K562 (cell line): ENCODE results near the gene FAAH. TPM values are rescaled to one million over a fixed set of nuclear protein-coding genes. Genes with fewer than 3 reads are reported as not detected.
A peak's percentile ranks its signal among the peaks of the same experiment; 100 is the strongest.
"Not testable (repeated sequence)": the region's sequence is repeated elsewhere in the genome, so short reads cannot be mapped to it uniquely, and the experiment has no call there.

Experiments
- ATAC-seq: fragments of 200-7000 bp; cut with Tn5 transposase; 3 replicates; pipeline ENCODE4 v1.9.1; 2020; ENCODE audit warnings: moderate library complexity
- BruUV-seq: library from RNA; stranded (reverse); fragments of 400-500 nt; replicated peaks from 2 replicates; lab custom pipeline; 2021; lab: Mats Ljungman, UMichigan
- CTCF ChIA-PET: fragments of 300-600 bp; formaldehyde crosslinking; extraction: SDS; loops from one replicate; lab custom pipeline; 2021; ENCODE audit warnings: low intra/inter-chr PET ratio; lab: Yijun Ruan, JAX
- POLR2A ChIA-PET: fragments of 300-600, 350-650 bp; sonication (Branson Sonifier 250); formaldehyde crosslinking; extraction: SDS; loops from one replicate; lab custom pipeline; 2021; ENCODE audit warnings: antibody characterized with exemption, inconsistent platforms; lab: Yijun Ruan, JAX
- DNase-seq, 4 experiments: peaks; one replicate each; pipeline versions ENCODE4 v3.0.0 to v3.0.0-alpha.2; 2011 to 2018; ENCODE audit warnings: low spot score in 3 of 4, mixed read lengths in 3 of 4; ENCODE audit errors: extremely low read depth in 1 of 4
- FAIRE-seq: peaks from 2 replicates; lab custom pipeline; 2011; peaks lifted over from hg19 to GRCh38; lab: Jason Lieb, UNC
- H2AFZ ChIP-seq: 2 replicates; pipeline ENCODE4 v1.6.0; 2011; ENCODE audit warnings: low read depth, low read length, control low read depth, inconsistent platforms
- H3K27ac ChIP-seq: fragments of 200-600 bp; 3 replicates; pipeline ENCODE4 v1.8.0; 2011; ENCODE audit warnings: low read depth, mild to moderate bottlenecking, control low read depth, inconsistent platforms, low read length, moderate library complexity, mixed read lengths; ENCODE audit errors: extremely low read depth
- H3K27me3 ChIP-seq, 2 experiments: fragments of 300-600 bp in 1 of 2; 2 replicates in 1 of 2; 3 replicates in 1 of 2; pipeline versions ENCODE4 v1.6.0 to v1.8.0; 2011; ENCODE audit warnings: inconsistent platforms in 2 of 2, low read length in 2 of 2, mild to moderate bottlenecking in 1 of 2, mixed read lengths in 1 of 2, moderate library complexity in 1 of 2; ENCODE audit not compliant: control insufficient read depth in 2 of 2, insufficient read depth in 2 of 2
- H3K36me3 ChIP-seq: fragments of 300-600 bp; 3 replicates; pipeline ENCODE4 v1.8.0; 2011; ENCODE audit warnings: mild to moderate bottlenecking, low read length, inconsistent platforms; ENCODE audit not compliant: control insufficient read depth, insufficient read depth
- H3K4me1 ChIP-seq, 2 experiments: fragments of 200-600 bp in 1 of 2; replicated peaks in 1 of 2; 2 replicates in 1 of 2; 3 replicates in 1 of 2; pipeline versions ENCODE4 v1.5.1 to v1.8.0; 2011; ENCODE audit warnings: inconsistent platforms in 2 of 2, low read length in 2 of 2, mild to moderate bottlenecking in 1 of 2, mixed read lengths in 1 of 2, moderate library complexity in 1 of 2; ENCODE audit not compliant: control insufficient read depth in 2 of 2, insufficient read depth in 2 of 2
- H3K4me2 ChIP-seq: 2 replicates; pipeline ENCODE4 v1.6.1; 2011; ENCODE audit warnings: low read length, control low read depth, inconsistent platforms, mixed read lengths; ENCODE audit not compliant: insufficient read depth
- H3K4me3 ChIP-seq: fragments of 200-600 bp; sonication (generic), shearing (Covaris generic); 2 replicates; pipeline ENCODE4 v1.5.1; 2016; ENCODE audit warnings: control low read depth, inconsistent platforms
- H3K79me2 ChIP-seq: fragments of 200-600 bp; 3 replicates; pipeline ENCODE4 v1.8.0; 2011; ENCODE audit warnings: low read length, inconsistent platforms; ENCODE audit not compliant: control insufficient read depth, insufficient read depth
- H3K9ac ChIP-seq, 2 experiments: 2 replicates each; pipeline versions ENCODE4 v1.6.0 to v1.6.1; 2011; ENCODE audit warnings: low read depth in 2 of 2, low read length in 2 of 2, control low read depth in 1 of 2, inconsistent platforms in 1 of 2, mild to moderate bottlenecking in 1 of 2, mixed read lengths in 1 of 2; ENCODE audit not compliant: insufficient read depth in 1 of 2
- H3K9me1 ChIP-seq: one replicate; pipeline ENCODE4 v1.6.0; 2011; ENCODE audit warnings: inconsistent platforms, mild to moderate bottlenecking, low read length, moderate library complexity; ENCODE audit not compliant: control insufficient read depth, insufficient read depth
- H3K9me3 ChIP-seq: replicated peaks from 2 replicates; pipeline ENCODE4 v1.5.1; 2011; ENCODE audit warnings: low read depth, low read length, inconsistent platforms; ENCODE audit not compliant: control insufficient read depth, insufficient read depth
- H4K20me1 ChIP-seq: replicated peaks from 2 replicates; pipeline ENCODE4 v1.6.1; 2011; ENCODE audit warnings: low read length, inconsistent platforms, mixed read lengths; ENCODE audit not compliant: control insufficient read depth, insufficient read depth
- HBP1 ChIP-seq: fragments of 450-650 bp; formaldehyde crosslinking; IDR thresholded peaks from 2 replicates; pipeline ENCODE4 v1.4.0; 2022; ENCODE audit warnings: missing genetic modification characterization
- HNRNPUL1 ChIP-seq: fragments of 200-400 bp; formaldehyde crosslinking; IDR thresholded peaks from 2 replicates; pipeline ENCODE4 v1.6.1; 2017; ENCODE audit warnings: low read length
- MEIS2 ChIP-seq: fragments of 450-650 bp; IDR thresholded peaks from 2 replicates; pipeline ENCODE4 v1.6.1; 2014; ENCODE audit warnings: mild to moderate bottlenecking; ENCODE audit not compliant: partially characterized antibody
- POLR2A ChIP-seq: fragments of 450-650 bp; conservative IDR thresholded peaks from 2 replicates; pipeline ENCODE4 v1.6.1; 2016
- SUPT5H ChIP-seq: fragments of 450-650 bp; IDR thresholded peaks from 2 replicates; pipeline ENCODE4 v1.6.1; 2016
- ZNF512 ChIP-seq: IDR thresholded peaks from 2 replicates; pipeline ENCODE4 v1.6.1; 2016; ENCODE audit warnings: missing genetic modification characterization, missing compliant biosample characterization
- WGBS: fragments of 100-300 bp; shearing (Covaris generic); methylation state at CpG from one replicate; pipeline ENCODE4 v1.1.6; 2016; ENCODE audit warnings: low coverage, mixed read lengths; ENCODE audit not compliant: insufficient coverage; ENCODE audit errors: missing lambda C conversion rate; 5-methylcytosine and 5-hydroxymethylcytosine counted together
- in situ Hi-C: fragments of 300-500 bp; cut with MboI; formaldehyde crosslinking; loops from 4 replicates; pipeline ENCODE4 v1.15.0; 2018; ENCODE audit warnings: inconsistent platforms, mixed read lengths
- intact Hi-C: fragments of 100-400 bp; cut with micrococcal nuclease; formaldehyde crosslinking; loops from 2 replicates; pipeline ENCODE4 v1.14.2; 2022
- polyA plus RNA-seq, 8 experiments: library from polyadenylated mRNA; depleted of rRNA in 4 of 8; stranded (reverse) in 5 of 8; unstranded in 3 of 8; fragments of >200 nt; fragmentation: Nextera tagmentation in 2 of 8; fragmentation: Illumina TruSeq in 1 of 8; extraction: Ambion mirVana in 2 of 8; extraction: Trizol in 1 of 8; gene quantifications; 2 replicates each; pipeline versions ENCODE4 v1.2.1 to v1.2.3, GENCODE V29; 2011 to 2014; ENCODE audit warnings: inconsistent platforms in 1 of 8, missing spikeins in 1 of 8
- total RNA-seq, 7 experiments: library from RNA; depleted of rRNA in 6 of 7; stranded (reverse); fragments of >200 nt in 6 of 7; fragmentation: Illumina TruSeq in 2 of 7; extraction: Trizol in 2 of 7; gene quantifications; 2 replicates each; pipeline versions ENCODE4 v1.2.1 to v1.2.3, GENCODE V29; 2011 to 2021; ENCODE audit warnings: low replicate concordance in 1 of 7

The FAAH gene
- total and polyA plus RNA-seq, 9 of the 15 experiments (the other 6 are each of a cell fraction or from before 2014, with no cell fraction given): 0.06 to 1.1 (median 0.32) TPM

GRCh38 chr1:46352363-46352762, 41.8 kb upstream of the FAAH start:
- FAIRE-seq (no peak), ATAC-seq (no peak), DNase-seq (no peak)
- no peak overlapping the region for H2AFZ ChIP-seq
- H3K36me3 ChIP-seq: peaks cover 92% of the 10 kb centered on the region
- no peak overlapping the region for H3K9ac ChIP-seq
- H3K27ac ChIP-seq: no peak overlapping the region
- no TSS peak for BruUV-seq
- ChIA-PET CTCF (no interaction called here), POLR2A (interaction anchor here (0.8 to 1.7 kb wide), 4 partner anchors 9 to 15 kb away, joined by 3 to 11 read pairs (median 5); no protein-coding TSS in a partner anchor)
- H3K4me1 ChIP-seq: peaks cover 0 to 7% of the 10 kb centered on the region in 2 experiments; a peak in 3 of 5 replicates
- no peaks in the 10 kb centered on the region for H3K9me1 ChIP-seq
- no peaks in the 10 kb centered on the region for H4K20me1 ChIP-seq
- H3K9me3 ChIP-seq: no peaks in the 10 kb centered on the region
- H3K4me2 ChIP-seq: no peak overlapping the region
- peak; percentile 40; the same call in 1 of the 2 replicates for TF ChIP-seq SUPT5H
- TF ChIP-seq HBP1 (CRISPR knock-in tag): 0 out of 2 replicates have a peak, but pooled peaks have one; percentile 58
- TF ChIP-seq ZNF512 (tag): peak; percentile 16; the same call in 1 of the 2 replicates
- 0 out of 2 replicates have a peak, but pooled peaks have one; percentile 51 for TF ChIP-seq POLR2A
- TF ChIP-seq MEIS2: no peak
- no peak for TF ChIP-seq HNRNPUL1
- no peak overlapping the region for H3K4me3 ChIP-seq
- intact Hi-C loops (no loop called here), in situ Hi-C loops (no loop called here)
- H3K79me2 ChIP-seq: peaks cover 28% of the 10 kb centered on the region
- 57% methylated on average over 1 of the region's 2 CpGs for WGBS
- no peaks in the 10 kb centered on the region for H3K27me3 ChIP-seq

GRCh38 chr1:46355920-46356319, 38.2 kb upstream of the FAAH start:
- H4K20me1 ChIP-seq, in situ Hi-C loops, H2AFZ ChIP-seq, DNase-seq, H3K4me1 ChIP-seq, H3K27me3 ChIP-seq, ATAC-seq, H3K4me2 ChIP-seq, FAIRE-seq, CTCF ChIA-PET, H3K9me1 ChIP-seq, BruUV-seq, H3K9ac ChIP-seq, H3K9me3 ChIP-seq, H3K79me2 ChIP-seq, H3K27ac ChIP-seq, H3K4me3 ChIP-seq, intact Hi-C loops: not testable (repeated sequence)
- POLR2A ChIA-PET: interaction anchor here (1.2 to 2.7 kb wide), 5 partner anchors 8 to 14 kb away, joined by 3 to 15 read pairs (median 3); no protein-coding TSS in a partner anchor
- WGBS: 97% methylated on average over 3 of the region's 5 CpGs
- peaks cover 81% of the 10 kb centered on the region for H3K36me3 ChIP-seq
